Hematopoietic multipotent progenitor cell treated with erythropoietin and hydrocortisone succinate and interleukin-3 and kit ligand, for 8 days (in vitro differentiated cells): ENCODE results near the gene CD200.

Experiments used
- DNase-seq: peaks from one replicate; pipeline ENCODE4 v3.0.0-alpha.2; 2015

Gene CD200

GRCh38 chr3:112333381-112334317 is 693 bp downstream of the CD200 start:
- no peak for DNase-seq

- DNase-seq = no peak
Observed at GRCh38 chr3:112334691-112335433, 1.9 kb downstream of the CD200 start.

GRCh38 chr3:112335434-112335781 is 2.5 kb downstream of the CD200 start:
- DNase-seq = no peak

GRCh38 chr3:112338021-112338726 is 5.2 kb downstream of the CD200 start:
- DNase-seq = no peak

- DNase-seq = no peak
Observed at GRCh38 chr3:112338727-112339056, 5.7 kb downstream of the CD200 start.

GRCh38 chr3:112339134-112339533 is 6.2 kb downstream of the CD200 start:
- DNase-seq = no peak

- DNase-seq = no peak
Observed at GRCh38 chr3:112339609-112340008, 6.7 kb downstream of the CD200 start.

- no peak for DNase-seq
Observed at GRCh38 chr3:112341386-112341785, 8.4 kb downstream of the CD200 start.

- no peak for DNase-seq
Observed at GRCh38 chr3:112345681-112346080, 12.7 kb downstream of the CD200 start.

- no peak for DNase-seq
Observed at GRCh38 chr3:112346491-112347122, 13.7 kb downstream of the CD200 start.

GRCh38 chr3:112348943-112349342 is 16.0 kb downstream of the CD200 start:
- DNase-seq = no peak

- no peak for DNase-seq
Observed at GRCh38 chr3:112349557-112349956, 16.6 kb downstream of the CD200 start.

- no peak for DNase-seq
Observed at GRCh38 chr3:112350018-112350810, 17.3 kb downstream of the CD200 start.

GRCh38 chr3:112351036-112351435 is 18.1 kb downstream of the CD200 start:
- DNase-seq = no peak

GRCh38 chr3:112351823-112352222 is 18.9 kb downstream of the CD200 start:
- DNase-seq = no peak

- DNase-seq = no peak
Observed at GRCh38 chr3:112352720-112353119, 19.8 kb downstream of the CD200 start.

GRCh38 chr3:112353365-112353764 is 20.4 kb downstream of the CD200 start:
- no peak for DNase-seq

GRCh38 chr3:112354642-112355306 is 21.8 kb downstream of the CD200 start:
- DNase-seq = no peak

- DNase-seq = no peak
Observed at GRCh38 chr3:112355307-112355687, 22.3 kb downstream of the CD200 start.

GRCh38 chr3:112357930-112358780 is 25.2 kb downstream of the CD200 start:
- DNase-seq = no peak

GRCh38 chr3:112360561-112360960 is 27.6 kb downstream of the CD200 start:
- DNase-seq = no peak
